Measurements from ENCODE around the gene PTGFRN.
"Not testable (repeated sequence)": the region's sequence is repeated elsewhere in the genome, so short reads cannot be mapped to it uniquely, and the experiment has no call there.

The PTGFRN gene

GRCh38 chr1:116916533-116917445 lies 7.1 kb downstream of the PTGFRN start:
- peak; percentile 36 to 72 (median 68) for DNase-seq

GRCh38 chr1:116918714-116919357 lies 9.1 kb downstream of the PTGFRN start:
- no peak for DNase-seq

GRCh38 chr1:116919802-116920201 lies 10.1 kb downstream of the PTGFRN start:
- peak in 2 of 4 experiments; percentile 23 to 34 for DNase-seq

GRCh38 chr1:116920211-116920610 lies 10.5 kb downstream of the PTGFRN start:
- peak in 3 of 4 experiments; percentile 13 to 25 (median 18) for DNase-seq

- DNase-seq, result peak in 1 of 4 experiments; percentile 20
Measured at GRCh38 chr1:116921301-116921885, 11.7 kb downstream of the PTGFRN start.

GRCh38 chr1:116921937-116922336 lies 12.2 kb downstream of the PTGFRN start:
- no peak for DNase-seq

- peak in 1 of 4 experiments; percentile 14 for DNase-seq
Measured at GRCh38 chr1:116923421-116923820, 13.7 kb downstream of the PTGFRN start.

GRCh38 chr1:116927049-116927798 lies 17.5 kb downstream of the PTGFRN start:
- DNase-seq, result no peak

GRCh38 chr1:116929961-116930592 lies 20.4 kb downstream of the PTGFRN start:
- peak in 3 of 4 experiments; percentile 14 to 26 (median 17) for DNase-seq

- no peak for DNase-seq
Measured at GRCh38 chr1:116931016-116931918, 21.6 kb downstream of the PTGFRN start.

GRCh38 chr1:116933606-116934515 lies 24.1 kb downstream of the PTGFRN start:
- no peak for DNase-seq

- peak in 2 of 4 experiments; percentile 50 to 66 for DNase-seq
Measured at GRCh38 chr1:116934586-116935207, 25.0 kb downstream of the PTGFRN start.

GRCh38 chr1:116938216-116938615 lies 28.5 kb downstream of the PTGFRN start:
- no peak for DNase-seq

GRCh38 chr1:116939780-116940543 lies 30.2 kb downstream of the PTGFRN start:
- DNase-seq, result not testable (repeated sequence)

GRCh38 chr1:116940814-116941599 lies 31.3 kb downstream of the PTGFRN start:
- no peak for DNase-seq

GRCh38 chr1:116941670-116942069 lies 32.0 kb downstream of the PTGFRN start:
- DNase-seq, result no peak

- no peak for DNase-seq
Measured at GRCh38 chr1:116942344-116942743, 32.6 kb downstream of the PTGFRN start.

- DNase-seq, result no peak
Measured at GRCh38 chr1:116943438-116943837, 33.7 kb downstream of the PTGFRN start.

All from suppressor macrophage (primary cell).